Fibroblast of lung (primary cell): ENCODE data around the gene ATXN7L1. TPM values are rescaled to one million over a fixed set of nuclear protein-coding genes. Genes with fewer than 3 reads are reported as not detected.
A peak's percentile ranks its signal among the peaks of the same experiment; 100 is the strongest.

Experiments used
- DNase-seq, 2 donors: peaks; one replicate each; pipeline versions ENCODE4 v3.0.0 to v3.0.0-alpha.2; 2010; ENCODE audit warnings: low read depth in 2 of 2
- H2AFZ ChIP-seq: 2 replicates; pipeline ENCODE4 v1.5.1; 2012; ENCODE audit warnings: low read length, control low read depth, inconsistent platforms
- H3K27ac ChIP-seq: 2 replicates; pipeline ENCODE4 v1.5.1; 2011; ENCODE audit warnings: low read length, control low read depth; ENCODE audit not compliant: insufficient read depth
- H3K27me3 ChIP-seq: 2 replicates; pipeline ENCODE4 v1.5.1; 2011; ENCODE audit warnings: mild to moderate bottlenecking, low read length; ENCODE audit not compliant: control insufficient read depth, insufficient read depth
- H3K36me3 ChIP-seq: 2 replicates; pipeline ENCODE4 v1.5.1; 2011; ENCODE audit warnings: low read length; ENCODE audit not compliant: control insufficient read depth, insufficient read depth
- H3K4me1 ChIP-seq: 2 replicates; pipeline ENCODE4 v1.5.1; 2011; ENCODE audit warnings: low read length; ENCODE audit not compliant: control insufficient read depth, insufficient read depth; ENCODE audit errors: extremely low read depth
- H3K4me2 ChIP-seq: 2 replicates; pipeline ENCODE4 v1.5.1; 2011; ENCODE audit warnings: low read length, control low read depth; ENCODE audit not compliant: insufficient read depth; ENCODE audit errors: extremely low read depth
- H3K4me3 ChIP-seq, 4 experiments: fragments of 200-600 bp in 1 of 4; sonication (generic) in 1 of 4; replicated peaks in 1 of 4; 2 replicates each; pipeline ENCODE4 v1.5.1; 2011 to 2016; ENCODE audit warnings: low read length in 4 of 4, low read depth in 3 of 4, mild to moderate bottlenecking in 3 of 4, control low read depth in 2 of 4, inconsistent platforms in 1 of 4, mixed read lengths in 1 of 4; ENCODE audit not compliant: insufficient read depth in 1 of 4; ENCODE audit errors: control extremely low read depth in 1 of 4
- H3K79me2 ChIP-seq: 2 replicates; pipeline ENCODE4 v1.5.1; 2012; ENCODE audit warnings: mild to moderate bottlenecking, low read length, inconsistent platforms; ENCODE audit not compliant: control insufficient read depth, insufficient read depth
- H3K9ac ChIP-seq: 2 replicates; pipeline ENCODE4 v1.5.1; 2011; ENCODE audit warnings: mild to moderate bottlenecking, low read length, control low read depth; ENCODE audit not compliant: insufficient read depth
- H3K9me3 ChIP-seq: 2 replicates; pipeline ENCODE4 v1.5.1; 2012; ENCODE audit warnings: low read depth, low read length; ENCODE audit not compliant: control insufficient read depth, insufficient read depth
- H4K20me1 ChIP-seq: 2 replicates; pipeline ENCODE4 v1.5.1; 2011; ENCODE audit warnings: low read length; ENCODE audit not compliant: control insufficient read depth, insufficient read depth; ENCODE audit errors: extremely low read depth
- EZH2 ChIP-seq: IDR thresholded peaks from 2 replicates; pipeline ENCODE4 v1.5.1; 2012; ENCODE audit warnings: low read length, control low read depth, mild to moderate bottlenecking; ENCODE audit errors: missing control alignments
- polyA plus RNA-seq, 2 donors: library from polyadenylated mRNA; depleted of rRNA in 1 of 2; stranded (reverse) in 1 of 2; unstranded in 1 of 2; fragments of >200 nt; gene quantifications; 2 replicates each; pipeline ENCODE4 v1.2.1, GENCODE V29; 2011 to 2012; ENCODE audit warnings: missing spikeins in 1 of 2
- total RNA-seq: library from RNA; depleted of rRNA; stranded (reverse); fragments of >200 nt; gene quantifications from 2 replicates; pipeline ENCODE4 v1.2.1, GENCODE V29; 2014
- TF ChIP-seq, protein P1 (sequence below), 2 donors: IDR thresholded peaks in 1 of 2; conservative IDR thresholded peaks in 1 of 2; 1 replicate in 1 of 2; 2 replicates in 1 of 2; pipeline ENCODE4 v1.5.1; 2011 to 2012; ENCODE audit warnings: low read length in 2 of 2, control low read depth in 1 of 2, inconsistent platforms in 1 of 2, low read depth in 1 of 2, mild to moderate bottlenecking in 1 of 2

Gene ATXN7L1
- total and polyA plus RNA-seq, 2 donors (not counting 1 experiment from before 2014, with no cell fraction given) = 5.1 to 9.4 TPM

DNA sequence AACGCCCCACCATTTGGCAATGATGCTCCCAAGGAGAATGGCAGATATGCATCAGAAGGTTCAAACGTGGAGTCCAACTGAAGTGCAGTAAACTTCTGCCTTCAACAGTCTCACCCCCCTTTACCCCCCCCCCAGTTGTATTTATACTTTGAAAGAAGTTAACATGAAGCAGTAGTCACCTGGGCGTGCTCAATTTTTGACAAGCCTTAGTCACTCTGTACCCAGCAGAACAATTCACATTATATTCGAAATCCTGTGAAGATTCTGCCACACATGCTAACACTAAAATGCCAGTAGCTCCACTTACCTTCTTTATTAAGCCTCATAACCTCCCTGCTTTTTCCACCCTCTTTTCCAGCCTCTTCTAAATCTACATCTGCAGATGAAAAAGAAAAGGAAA is 894 bp downstream of the ATXN7L1 start:
- TF ChIP-seq EZH2 = no peak
- TF ChIP-seq, protein P1, sequence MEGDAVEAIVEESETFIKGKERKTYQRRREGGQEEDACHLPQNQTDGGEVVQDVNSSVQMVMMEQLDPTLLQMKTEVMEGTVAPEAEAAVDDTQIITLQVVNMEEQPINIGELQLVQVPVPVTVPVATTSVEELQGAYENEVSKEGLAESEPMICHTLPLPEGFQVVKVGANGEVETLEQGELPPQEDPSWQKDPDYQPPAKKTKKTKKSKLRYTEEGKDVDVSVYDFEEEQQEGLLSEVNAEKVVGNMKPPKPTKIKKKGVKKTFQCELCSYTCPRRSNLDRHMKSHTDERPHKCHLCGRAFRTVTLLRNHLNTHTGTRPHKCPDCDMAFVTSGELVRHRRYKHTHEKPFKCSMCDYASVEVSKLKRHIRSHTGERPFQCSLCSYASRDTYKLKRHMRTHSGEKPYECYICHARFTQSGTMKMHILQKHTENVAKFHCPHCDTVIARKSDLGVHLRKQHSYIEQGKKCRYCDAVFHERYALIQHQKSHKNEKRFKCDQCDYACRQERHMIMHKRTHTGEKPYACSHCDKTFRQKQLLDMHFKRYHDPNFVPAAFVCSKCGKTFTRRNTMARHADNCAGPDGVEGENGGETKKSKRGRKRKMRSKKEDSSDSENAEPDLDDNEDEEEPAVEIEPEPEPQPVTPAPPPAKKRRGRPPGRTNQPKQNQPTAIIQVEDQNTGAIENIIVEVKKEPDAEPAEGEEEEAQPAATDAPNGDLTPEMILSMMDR (conservative IDR thresholded peaks at IDR 0.05 in 1 of 2, IDR thresholded peaks at IDR 0.05 in 1 of 2; ENCODE audit: low read depth in 1 of 2, low read length in 2 of 2) = no peak
- Histone ChIP-seq H3K79me2 (peaks cover 37% of the 10 kb centered on the region), H3K9ac (peak overlapping the region; percentile 92), H3K27ac (peak overlapping the region; percentile 98), H3K36me3 (peaks cover 4% of the 10 kb centered on the region), H2AFZ (no peak overlapping the region), H3K4me2 (peak overlapping the region; percentile 88), H3K27me3 (no peaks in the 10 kb centered on the region), H3K4me3 (peak overlapping the region; percentile 81 to 96 (median 90)), H4K20me1 (no peaks in the 10 kb centered on the region), H3K9me3 (no peaks in the 10 kb centered on the region), H3K4me1 (peaks cover 5% of the 10 kb centered on the region)
- DNase-seq = peak in 1 of 2 donors; percentile 8

DNA sequence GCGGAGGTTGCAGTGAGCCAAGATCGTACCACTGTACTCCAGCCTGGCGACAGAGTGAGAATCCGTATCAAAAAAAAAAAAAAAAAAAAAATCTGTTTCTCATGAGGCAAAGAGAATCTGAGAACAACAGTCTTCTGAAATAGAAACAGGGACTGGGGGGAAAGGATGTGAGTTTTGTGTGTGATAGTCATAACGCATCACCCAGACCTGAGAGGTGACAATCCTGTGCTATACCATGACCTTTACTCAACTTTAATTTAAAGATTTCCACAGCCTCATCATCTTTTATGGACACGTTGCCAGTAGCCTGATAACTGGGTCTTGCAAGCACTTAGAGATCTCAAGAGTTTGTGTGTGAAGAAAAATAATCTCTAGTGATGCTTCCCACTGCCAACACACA is 2.3 kb downstream of the ATXN7L1 start:
- TF ChIP-seq EZH2 = no peak
- TF ChIP-seq, protein P1 (conservative IDR thresholded peaks at IDR 0.05 in 1 of 2, IDR thresholded peaks at IDR 0.05 in 1 of 2; ENCODE audit: low read depth in 1 of 2, low read length in 2 of 2) = no peak
- DNase-seq = no peak

DNA sequence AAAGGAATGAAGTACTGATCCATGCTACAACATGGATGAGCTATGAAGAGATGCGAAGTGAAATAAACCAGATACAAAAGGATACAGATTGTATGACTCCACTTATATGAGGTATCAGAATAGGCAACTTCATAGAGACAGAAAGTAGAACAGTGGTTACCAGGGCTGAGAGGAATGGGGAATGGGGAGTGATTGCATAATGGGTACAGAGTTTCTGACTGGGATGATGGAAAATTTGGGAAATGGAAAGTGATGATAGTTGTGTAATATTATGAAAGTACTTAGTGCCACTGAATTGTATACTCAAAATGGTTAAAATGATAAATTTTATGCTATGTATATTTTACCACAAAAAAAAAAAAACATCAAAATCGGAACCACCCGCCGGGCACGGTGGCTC is 3.9 kb downstream of the ATXN7L1 start:
- Histone ChIP-seq H4K20me1 (no peaks in the 10 kb centered on the region), H3K9me3 (no peaks in the 10 kb centered on the region), H3K4me1 (peaks cover 5% of the 10 kb centered on the region), H3K4me2 (no peak overlapping the region), H2AFZ (no peak overlapping the region), H3K9ac (no peak overlapping the region), H3K27ac (no peak overlapping the region), H3K27me3 (no peaks in the 10 kb centered on the region), H3K4me3 (no peak overlapping the region), H3K36me3 (peaks cover 4% of the 10 kb centered on the region), H3K79me2 (peaks cover 19% of the 10 kb centered on the region)
- TF ChIP-seq, protein P1 (conservative IDR thresholded peaks at IDR 0.05 in 1 of 2, IDR thresholded peaks at IDR 0.05 in 1 of 2; ENCODE audit: low read depth in 1 of 2, low read length in 2 of 2) = no peak
- no peak for TF ChIP-seq EZH2
- no peak for DNase-seq

More for the DNA sequence above, 2.3 kb downstream of the ATXN7L1 start:
- no peaks in the 10 kb centered on the region for H3K27me3 ChIP-seq
- peaks cover 4% of the 10 kb centered on the region for H3K36me3 ChIP-seq
- no peak overlapping the region for H3K9ac ChIP-seq
- no peak overlapping the region for H3K4me2 ChIP-seq
- no peak overlapping the region for H3K27ac ChIP-seq
- H3K4me3 ChIP-seq = no peak overlapping the region
- no peak overlapping the region for H2AFZ ChIP-seq
- peaks cover 5% of the 10 kb centered on the region for H3K4me1 ChIP-seq
- no peaks in the 10 kb centered on the region for H3K9me3 ChIP-seq
- no peaks in the 10 kb centered on the region for H4K20me1 ChIP-seq
- peaks cover 34% of the 10 kb centered on the region for H3K79me2 ChIP-seq
